RPMI7951 (cell line): Measurements from ENCODE around the gene MORC1. TPM values are rescaled to one million over a fixed set of nuclear protein-coding genes. Genes with fewer than 3 reads are reported as not detected.
"Not testable (repeated sequence)": the region's sequence is repeated elsewhere in the genome, so short reads cannot be mapped to it uniquely, and the experiment has no call there.

Source experiments
- DNase-seq: peaks from one replicate; pipeline ENCODE4 v3.0.0-alpha.2; 2012; ENCODE audit warnings: low read depth
- total RNA-seq: library from RNA; depleted of rRNA; stranded (reverse); fragments of >200 nt; shearing (Covaris generic); gene quantifications from 2 replicates; pipeline ENCODE4 v1.2.3, GENCODE V29; 2014; rRNA removed

The MORC1 gene
- not detected in 2 replicates for total RNA-seq

- no peak for DNase-seq
Measured at GRCh38 chr3:109117939-109118338, at the start of gene MORC1. MORC1 (minus strand) TSS chr3:109118134; CDS start chr3:109118059, 75 bp downstream.

GRCh38 chr3:109165905-109166304, 48.0 kb upstream of the MORC1 start:
- DNase-seq: no peak

GRCh38 chr3:109161487-109162123, 43.7 kb upstream of the MORC1 start:
- DNase-seq: no peak

GRCh38 chr3:109155828-109156227, 37.9 kb upstream of the MORC1 start:
- no peak for DNase-seq

GRCh38 chr3:109154979-109155378, 37.0 kb upstream of the MORC1 start:
- DNase-seq: no peak

GRCh38 chr3:109152320-109152719, 34.4 kb upstream of the MORC1 start:
- DNase-seq: no peak

GRCh38 chr3:109149078-109149477, 31.1 kb upstream of the MORC1 start:
- DNase-seq: no peak

- DNase-seq: no peak
Measured at GRCh38 chr3:109143646-109144045, 25.7 kb upstream of the MORC1 start.

GRCh38 chr3:109140318-109140717, 22.4 kb upstream of the MORC1 start:
- DNase-seq: no peak

- DNase-seq: no peak
Measured at GRCh38 chr3:109137761-109138160, 19.8 kb upstream of the MORC1 start.

- no peak for DNase-seq
Measured at GRCh38 chr3:109136523-109136922, 18.6 kb upstream of the MORC1 start, which contains the start of gene C3orf85. C3orf85 (plus strand) TSS chr3:109136719; CDS start chr3:109136848, 129 bp downstream.

- DNase-seq: not testable (repeated sequence)
Measured at GRCh38 chr3:109133474-109133816, 15.5 kb upstream of the MORC1 start.

GRCh38 chr3:109132801-109133473, 15.0 kb upstream of the MORC1 start:
- peak; percentile 16 for DNase-seq

- no peak for DNase-seq
Measured at GRCh38 chr3:109131276-109131675, 13.3 kb upstream of the MORC1 start.

GRCh38 chr3:109127553-109127952, 9.6 kb upstream of the MORC1 start:
- DNase-seq: no peak

- no peak for DNase-seq
Measured at GRCh38 chr3:109125902-109126301, 8.0 kb upstream of the MORC1 start.

- no peak for DNase-seq
Measured at GRCh38 chr3:109122690-109123089, 4.8 kb upstream of the MORC1 start.

GRCh38 chr3:109118584-109118983, 650 bp upstream of the MORC1 start:
- no peak for DNase-seq

GRCh38 chr3:109116031-109116430, 1.9 kb downstream of the MORC1 start:
- DNase-seq: no peak

GRCh38 chr3:109115451-109115850, 2.5 kb downstream of the MORC1 start:
- DNase-seq: no peak

- no peak for DNase-seq
Measured at GRCh38 chr3:109114746-109115145, 3.2 kb downstream of the MORC1 start.

- no peak for DNase-seq
Measured at GRCh38 chr3:109112946-109113760, 4.8 kb downstream of the MORC1 start.

- DNase-seq: no peak
Measured at GRCh38 chr3:109109574-109109973, 8.4 kb downstream of the MORC1 start.
